Pancreas (tissue), 10 donors: ENCODE measurements around the gene TUBB4B. TPM values are rescaled to one million over a fixed set of nuclear protein-coding genes. Genes with fewer than 3 reads are reported as not detected.
A peak's percentile ranks its signal among the peaks of the same experiment; 100 is the strongest.

Source experiments
- ATAC-seq, 4 donors: fragments of 200-7000 bp; cut with Tn5 transposase; one replicate each; pipeline versions ENCODE4 v1.8.0 to v1.9.1; 2020; ENCODE audit warnings: mild to moderate bottlenecking in 4 of 4, moderate library complexity in 4 of 4
- DNase-seq, 6 donors: peaks; one replicate each; pipeline ENCODE4 v3.0.0-alpha.2; 2020
- FAIRE-seq: peaks from 2 replicates; lab custom pipeline; 2012; peaks lifted over from hg19 to GRCh38; lab: Jason Lieb, UNC
- H3K27ac ChIP-seq, 4 donors: fragments of 200-600 bp; sonication (generic); 1 replicate in 3 of 4; 2 replicates in 1 of 4; pipeline versions ENCODE4 v1.5.0 to v1.8.0; 2020
- H3K27me3 ChIP-seq, 4 donors: fragments of 200-600 bp; one replicate each; pipeline ENCODE4 v1.8.0; 2021
- H3K36me3 ChIP-seq, 3 donors: fragments of 200-600 bp; sonication (generic) in 1 of 3; one replicate each; pipeline versions ENCODE4 v1.5.0 to v1.8.0; 2020 to 2021
- H3K4me1 ChIP-seq, 3 donors: fragments of 200-600 bp; one replicate each; pipeline ENCODE4 v1.8.0; 2021
- H3K4me3 ChIP-seq, 4 donors: fragments of 200-600 bp; sonication (generic) in 2 of 4; one replicate each; pipeline versions ENCODE4 v1.5.0 to v1.8.0; 2020 to 2021
- H3K9me3 ChIP-seq, 4 donors: fragments of 200-600 bp; one replicate each; pipeline ENCODE4 v1.8.0; 2021
- CTCF ChIP-seq, 4 donors: fragments of 200-600 bp; sonication (generic) in 3 of 4; IDR thresholded peaks; one replicate each; pipeline versions ENCODE4 v1.5.0 to v1.8.0; 2021; ENCODE audit warnings: antibody characterized with exemption in 4 of 4
- WGBS, 2 donors: extraction: QIAGEN DNeasy Blood & Tissue Kit; methylation state at CpG; one replicate each; pipeline ENCODE4 v1.1.7; 2013; 5-methylcytosine and 5-hydroxymethylcytosine counted together
- intact Hi-C, 3 donors: fragments of 100-400 bp; cut with DNase I; formaldehyde crosslinking; loops; one replicate each; pipeline versions ENCODE4 v1.11.1 to v1.14.2; 2022
- polyA plus RNA-seq, 2 donors: library from polyadenylated mRNA; stranded (reverse); fragments of 200-250 nt; gene quantifications; one replicate each; pipeline ENCODE4 v1.2.3, GENCODE V29; 2013
- total RNA-seq, 6 donors: library from RNA; stranded (reverse); fragmentation: NEBNext Ultra II Directional in 4 of 6; extraction: Animal tissue kit (Norgen Biotek cat#: 25700) in 4 of 6; gene quantifications; one replicate each; pipeline versions ENCODE4 v1.2.1 to v1.2.4, GENCODE V29; 2021 to 2023
- donor health status: healthy with polysubstance abuse.
- donor health status: DM: no; HTN: no; CAD: no; lungs with moderate emphysema.
- donor health status: DM: no; HTN: no; CAD: no.
- donor health status: control.
- donor health status: control.
- donor health status: Bipolar disorder and iron deficiency.
- donor health status: DM: yes; HTN: yes; CAD: no.
- donor health status: DM: no; HTN: no; CAD: no.
- donor health status: DM: no; HTN: no; CAD: no.
- donor health status: DM: yes; HTN: yes; CAD: no.

The TUBB4B gene
- total and polyA plus RNA-seq, 8 donors = 40.9 to 143 (median 72.8) TPM

GRCh38 chr9:137268538-137269201 is 27.6 kb downstream of the TUBB4B start:
- no peak overlapping the region for H3K4me3 ChIP-seq
- no peak for FAIRE-seq
- ATAC-seq = peak in 1 of 4 donors; percentile 14
- no peaks in the 10 kb centered on the region for H3K9me3 ChIP-seq
- H3K36me3 ChIP-seq = peaks cover 11 to 13% (median 11%) of the 10 kb centered on the region in 3 donors
- TF ChIP-seq CTCF (IDR thresholded peaks at IDR 0.05) = no peak
- peak in 1 of 6 donors; percentile 21 for DNase-seq
- no peaks in the 10 kb centered on the region for H3K27me3 ChIP-seq
- WGBS, 2 donors = 64 to 66% methylated on average over 19 of the region's 19 CpGs
- peaks cover 15 to 16% (median 16%) of the 10 kb centered on the region in 3 donors for H3K4me1 ChIP-seq
- intact Hi-C loops = no loop called here
- H3K27ac ChIP-seq = peak overlapping the region; percentile 18 to 74 (median 54)

DNA sequence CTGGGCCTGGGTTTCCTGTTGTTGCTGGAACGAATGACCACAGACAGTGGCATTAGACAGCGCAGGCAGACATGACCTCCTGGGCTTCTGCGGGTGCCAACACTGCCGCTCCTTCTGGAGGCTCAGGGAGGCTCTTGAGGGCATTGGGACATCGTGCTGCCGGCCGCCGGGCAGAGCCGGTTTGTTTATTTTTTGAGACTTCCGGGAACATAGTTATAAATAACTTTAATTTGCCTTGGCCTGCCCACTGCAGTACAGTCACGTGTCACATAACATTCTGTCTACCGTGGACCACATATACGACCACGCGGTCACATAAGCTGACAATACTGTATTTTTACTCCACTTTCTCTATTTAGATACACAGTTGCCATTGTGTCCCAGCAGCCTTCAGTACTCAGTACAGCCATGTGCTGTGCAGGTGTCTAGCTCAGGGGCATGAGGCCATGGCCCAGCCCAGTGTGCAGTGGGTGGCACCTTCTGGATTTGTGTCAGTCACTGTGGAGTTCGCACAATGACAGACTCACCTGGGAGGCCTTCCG is 28.2 kb downstream of the TUBB4B start:
- DNase-seq (peak in 5 of 6 donors; percentile 58 to 72 (median 63)), ATAC-seq (peak; percentile 82 to 89 (median 88)), FAIRE-seq (no peak)
- H3K4me3 ChIP-seq = no peak overlapping the region
- TF ChIP-seq CTCF (IDR thresholded peaks at IDR 0.05) = no peak
- peaks cover 15 to 18% (median 16%) of the 10 kb centered on the region in 3 donors for H3K4me1 ChIP-seq
- peaks cover 11 to 12% (median 11%) of the 10 kb centered on the region in 3 donors for H3K36me3 ChIP-seq
- peak overlapping the region; percentile 18 to 74 (median 54) for H3K27ac ChIP-seq
- H3K27me3 ChIP-seq = no peaks in the 10 kb centered on the region
- WGBS, 2 donors = 12 to 18% methylated on average over 17 of the region's 17 CpGs
- intact Hi-C loops = no loop called here
- no peaks in the 10 kb centered on the region for H3K9me3 ChIP-seq

DNA sequence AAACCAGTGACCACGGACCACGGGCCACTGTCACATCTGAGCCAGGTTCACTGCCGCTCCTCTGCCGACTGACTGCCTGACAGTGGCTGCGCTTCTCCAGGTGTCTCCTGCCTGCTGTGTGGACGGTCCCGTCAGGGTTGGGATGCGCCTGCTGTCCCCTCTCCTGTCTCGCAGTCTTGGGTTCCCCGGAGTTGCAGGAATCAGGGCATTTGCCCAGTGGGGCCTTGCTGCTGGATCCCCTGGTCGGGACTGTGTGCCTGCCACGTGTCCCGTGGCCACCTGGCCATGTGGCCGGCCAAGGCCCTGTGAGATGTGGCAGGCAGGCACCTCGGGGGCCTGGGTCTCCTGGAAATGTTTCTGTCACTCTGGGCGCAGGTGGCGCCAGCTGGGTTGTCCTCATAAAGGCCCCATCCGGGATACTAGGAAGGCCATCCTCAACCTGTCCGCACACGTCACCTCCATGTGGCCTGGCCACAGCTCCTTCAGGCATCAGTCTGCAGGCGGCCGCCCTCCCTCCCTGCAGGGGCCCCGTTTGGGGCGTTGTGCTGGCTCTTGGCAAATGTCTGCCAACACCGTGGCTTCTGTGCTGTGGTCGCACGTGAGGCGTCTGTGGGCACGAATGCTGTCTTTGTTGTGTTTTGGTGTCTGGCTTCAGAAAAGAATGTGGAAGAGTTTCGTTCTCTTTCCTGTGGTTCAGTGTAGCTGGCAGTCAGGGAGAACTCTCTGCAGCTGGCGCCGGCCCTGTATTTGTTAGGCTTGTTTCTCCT is 30.0 kb downstream of the TUBB4B start:
- peak in 2 of 6 donors; percentile 20 to 21 for DNase-seq
- 89 to 93% methylated on average over 32 of the region's 32 CpGs for WGBS, 2 donors
- H3K27me3 ChIP-seq = no peaks in the 10 kb centered on the region
- no peak for ATAC-seq
- no peaks in the 10 kb centered on the region for H3K9me3 ChIP-seq
- H3K27ac ChIP-seq = no peak overlapping the region
- peaks cover 15 to 19% (median 17%) of the 10 kb centered on the region in 3 donors for H3K4me1 ChIP-seq
- H3K4me3 ChIP-seq = no peak overlapping the region
- intact Hi-C loops = loop anchor here in 1 of 3 donors (10.0 kb wide), 1 partner anchor 254 kb away; no protein-coding TSS in a partner anchor
- TF ChIP-seq CTCF (IDR thresholded peaks at IDR 0.05) = no peak
- no peak for FAIRE-seq
- peaks cover 7 to 11% (median 11%) of the 10 kb centered on the region in 3 donors for H3K36me3 ChIP-seq

DNA sequence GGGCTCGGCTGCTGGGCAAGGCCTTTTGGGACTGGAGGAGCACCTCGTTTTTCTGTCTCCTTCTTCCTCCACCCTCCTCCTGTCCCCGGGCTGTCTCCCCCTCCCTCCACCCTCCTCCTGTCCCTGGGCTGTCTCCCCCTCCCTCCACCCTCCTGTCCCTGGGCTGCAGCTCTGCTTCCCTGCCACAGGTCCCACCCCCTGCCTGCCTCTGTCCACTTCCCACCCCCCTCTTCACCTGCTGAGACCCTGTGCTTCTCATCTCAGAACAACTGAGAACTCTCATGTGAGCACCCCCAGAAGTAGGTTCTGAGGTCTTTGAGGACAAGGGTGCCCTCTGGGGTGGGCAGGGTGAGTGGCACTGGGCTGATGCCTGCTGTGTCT is 30.6 kb downstream of the TUBB4B start:
- no peaks in the 10 kb centered on the region for H3K9me3 ChIP-seq
- H3K27ac ChIP-seq = no peak overlapping the region
- no peak for ATAC-seq
- no peak for DNase-seq
- no peak for TF ChIP-seq CTCF (IDR thresholded peaks at IDR 0.05)
- H3K4me3 ChIP-seq = no peak overlapping the region
- intact Hi-C loops = loop anchor here in 1 of 3 donors (10.0 kb wide), 1 partner anchor 253 kb away; no protein-coding TSS in a partner anchor
- FAIRE-seq = no peak
- H3K4me1 ChIP-seq = peaks cover 15 to 23% (median 23%) of the 10 kb centered on the region in 3 donors
- peaks cover 7 to 11% (median 11%) of the 10 kb centered on the region in 3 donors for H3K36me3 ChIP-seq
- H3K27me3 ChIP-seq = no peaks in the 10 kb centered on the region
- 55 to 62% methylated on average over 3 of the region's 3 CpGs for WGBS, 2 donors
